GM23248 (cell line): ENCODE results near the gene DLG2. TPM values are rescaled to one million over a fixed set of nuclear protein-coding genes. Genes with fewer than 3 reads are reported as not detected.
A peak's percentile ranks its signal among the peaks of the same experiment; 100 is the strongest.

Experiments
- DNase-seq: peaks from one replicate; pipeline ENCODE4 v3.0.0-alpha.2; 2015
- H2AFZ ChIP-seq: fragments of 200-600 bp; sonication (generic); 2 replicates; pipeline ENCODE4 v1.6.1; 2016; ENCODE audit warnings: antibody characterized with exemption
- H3F3A ChIP-seq: fragments of 200-600 bp; sonication (generic); 2 replicates; pipeline ENCODE4 v1.6.1; 2016; ENCODE audit warnings: mild to moderate bottlenecking, antibody characterized with exemption, mixed run types; ENCODE audit not compliant: insufficient read depth
- H3K27ac ChIP-seq: fragments of 200-600 bp; sonication (generic); 2 replicates; pipeline ENCODE4 v1.5.1; 2016; ENCODE audit warnings: mild to moderate bottlenecking
- H3K27me3 ChIP-seq: fragments of 200-600 bp; sonication (generic); replicated peaks from 2 replicates; pipeline ENCODE4 v1.6.1; 2016; ENCODE audit warnings: mild to moderate bottlenecking; ENCODE audit not compliant: insufficient read depth
- H3K36me3 ChIP-seq: fragments of 200-600 bp; sonication (generic); 2 replicates; pipeline ENCODE4 v1.6.1; 2016; ENCODE audit warnings: low read depth, mild to moderate bottlenecking
- H3K4me1 ChIP-seq: fragments of 200-600 bp; sonication (generic); 2 replicates; pipeline ENCODE4 v1.6.1; 2016; ENCODE audit warnings: mild to moderate bottlenecking; ENCODE audit not compliant: insufficient read depth
- H3K4me2 ChIP-seq: fragments of 200-600 bp; sonication (generic); one replicate; pipeline ENCODE4 v1.6.1; 2016; ENCODE audit warnings: mild to moderate bottlenecking; ENCODE audit not compliant: unreplicated experiment
- H3K4me3 ChIP-seq: fragments of 200-600 bp; sonication (generic); 2 replicates; pipeline ENCODE4 v1.5.1; 2016; ENCODE audit warnings: mild to moderate bottlenecking
- H3K79me2 ChIP-seq: fragments of 200-600 bp; sonication (generic); 2 replicates; pipeline ENCODE4 v1.6.1; 2016; ENCODE audit warnings: mild to moderate bottlenecking; ENCODE audit not compliant: insufficient read depth
- H3K9ac ChIP-seq: fragments of 200-600 bp; sonication (generic); 2 replicates; pipeline ENCODE4 v1.6.1; 2016; ENCODE audit warnings: mild to moderate bottlenecking
- H3K9me2 ChIP-seq: fragments of 200-600 bp; sonication (generic); 2 replicates; pipeline ENCODE4 v1.6.1; 2016; ENCODE audit warnings: mixed run types, mild to moderate bottlenecking, moderate library complexity; ENCODE audit not compliant: insufficient read depth
- H3K9me3 ChIP-seq: fragments of 200-600 bp; sonication (generic); one replicate; pipeline ENCODE4 v1.6.1; 2017; ENCODE audit warnings: low read depth
- H4K20me1 ChIP-seq: fragments of 200-600 bp; sonication (generic); 2 replicates; pipeline ENCODE4 v1.6.0; 2016; ENCODE audit not compliant: insufficient read depth
- EZH2 ChIP-seq: fragments of 200-600 bp; sonication (generic); IDR thresholded peaks from 2 replicates; pipeline ENCODE4 v1.6.1; 2018; ENCODE audit warnings: antibody characterized with exemption, mild to moderate bottlenecking; ENCODE audit not compliant: insufficient read depth, poor library complexity, severe bottlenecking
- EZH2phosphoT487 ChIP-seq: fragments of 200-600 bp; sonication (generic); IDR thresholded peaks from 2 replicates; pipeline ENCODE4 v1.6.1; 2018; ENCODE audit warnings: antibody characterized with exemption, moderate library complexity, mild to moderate bottlenecking, low read depth; ENCODE audit not compliant: insufficient read depth
- WGBS, 2 experiments: methylation state at CpG; one replicate each; pipeline ENCODE4 v1.1.6; 2015 to 2017; ENCODE audit warnings: low lambda C conversion rate in 2 of 2, low coverage in 1 of 2; ENCODE audit errors: missing lambda C conversion rate in 2 of 2; 5-methylcytosine and 5-hydroxymethylcytosine counted together
- in situ Hi-C: fragments of 300-500 bp; cut with MboI; formaldehyde crosslinking; loops from 2 replicates; pipeline ENCODE4 v1.15.0; 2020
- polyA plus RNA-seq: library from polyadenylated mRNA; unstranded; fragments of >200 nt; fragmentation: Nextera tagmentation; extraction: Ambion mirVana; gene quantifications from 2 replicates; pipeline ENCODE4 v1.2.1, GENCODE V29; 2016
- total RNA-seq: library from RNA; depleted of rRNA; stranded (reverse); fragments of >200 nt; shearing (Covaris generic); gene quantifications from 2 replicates; pipeline ENCODE4 v1.2.3, GENCODE V29; 2014

DLG2 gene
- total and polyA plus RNA-seq, 2 experiments from 2014 or later: 1.1 to 1.7 TPM

DNA sequence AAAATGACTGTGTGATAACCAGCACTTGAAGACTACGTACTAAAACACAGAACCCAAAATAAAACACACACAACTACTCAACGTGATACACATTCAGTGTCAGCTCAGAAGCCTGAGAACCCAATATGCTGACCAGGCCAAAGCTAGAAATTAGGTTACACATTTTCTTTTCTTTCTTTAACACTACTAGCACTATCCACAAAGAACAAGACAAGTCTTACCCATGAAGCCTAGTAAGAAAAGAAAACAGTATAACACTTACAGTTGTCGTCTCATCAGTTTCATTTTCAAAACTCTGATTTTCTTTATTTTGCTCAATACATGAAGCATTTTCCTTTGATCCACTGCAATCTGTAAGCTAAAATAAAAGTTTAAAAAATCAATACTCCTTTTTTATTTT is 472.9 kb downstream of the DLG2 start:
- no peak for TF ChIP-seq EZH2
- in situ Hi-C loops: no loop called here
- Histone ChIP-seq H3K4me3 (no peak overlapping the region), H3K9ac (no peak overlapping the region), H4K20me1 (no peaks in the 10 kb centered on the region), H3K9me2 (no peaks in the 10 kb centered on the region), H3K27ac (no peak overlapping the region), H3K27me3 (no peaks in the 10 kb centered on the region), H3K4me2 (no peak overlapping the region), H3F3A (no peaks in the 10 kb centered on the region), H3K79me2 (no peaks in the 10 kb centered on the region), H3K9me3 (no peaks in the 10 kb centered on the region), H2AFZ (0 out of 2 replicates have a peak overlapping the region, but pooled peaks have one; percentile 2), H3K36me3 (no peaks in the 10 kb centered on the region), H3K4me1 (no peaks in the 10 kb centered on the region)
- DNase-seq: no peak
- 22 to 26% methylated on average over 3 of the region's 3 CpGs for WGBS, 2 experiments

DNA sequence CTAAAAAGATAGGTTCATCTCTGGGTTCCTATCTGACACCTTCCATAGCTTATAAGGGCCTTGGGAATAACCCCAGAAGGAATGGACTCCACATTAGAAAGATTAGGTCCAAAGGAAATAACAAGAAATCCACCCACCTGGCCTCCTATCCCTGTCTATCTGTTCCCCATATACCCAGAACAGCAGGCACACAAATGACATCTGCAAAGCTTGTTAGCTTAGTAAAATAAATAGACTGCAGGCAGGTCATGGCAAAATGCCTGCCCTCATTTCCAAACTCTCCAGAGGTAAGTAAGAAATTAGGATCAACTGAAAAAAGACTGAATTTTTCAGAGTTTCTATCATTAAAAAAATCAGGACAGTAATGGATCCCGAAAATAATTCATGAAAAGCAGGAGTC is 489.5 kb downstream of the DLG2 start:
- in situ Hi-C loops: no loop called here
- no peaks in the 10 kb centered on the region for H3K9me2 ChIP-seq
- no peak overlapping the region for H3K9ac ChIP-seq
- H3K9me3 ChIP-seq: no peaks in the 10 kb centered on the region
- H3K4me3 ChIP-seq: no peak overlapping the region
- H3F3A ChIP-seq: no peaks in the 10 kb centered on the region
- H3K27ac ChIP-seq: no peak overlapping the region
- H4K20me1 ChIP-seq: no peaks in the 10 kb centered on the region
- no peaks in the 10 kb centered on the region for H3K36me3 ChIP-seq
- no peak overlapping the region for H2AFZ ChIP-seq
- no peak for DNase-seq
- no peak overlapping the region for H3K4me2 ChIP-seq
- 0 out of 2 replicates have a peak, but pooled peaks cover 5% of the 10 kb centered on the region for H3K27me3 ChIP-seq
- no peaks in the 10 kb centered on the region for H3K79me2 ChIP-seq
- TF ChIP-seq EZH2phosphoT487 (no peak), EZH2 (no peak)
- H3K4me1 ChIP-seq: no peaks in the 10 kb centered on the region
- WGBS, 2 experiments: 3 to 13% methylated on average over 1 of the region's 1 CpG

DNA sequence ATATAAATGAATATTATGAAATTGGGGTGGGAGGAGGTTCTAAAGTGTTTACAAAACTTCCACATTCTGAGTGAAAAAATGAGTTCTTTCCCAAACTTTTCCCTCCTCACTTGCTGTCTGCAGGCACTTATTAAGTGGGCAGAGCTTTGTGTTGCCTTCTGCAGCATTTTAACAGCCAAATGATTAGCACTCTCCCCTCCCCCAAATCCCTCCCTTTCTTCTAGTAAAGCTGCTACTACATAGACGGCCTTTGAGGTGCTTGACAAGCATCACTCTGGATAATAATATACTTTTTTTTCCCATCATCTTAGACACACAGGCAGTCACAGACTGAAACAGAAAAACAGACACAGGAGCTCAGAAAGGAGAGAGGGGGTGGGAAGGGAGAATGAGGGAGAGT is 493.5 kb downstream of the DLG2 start:
- in situ Hi-C loops: no loop called here

DNA sequence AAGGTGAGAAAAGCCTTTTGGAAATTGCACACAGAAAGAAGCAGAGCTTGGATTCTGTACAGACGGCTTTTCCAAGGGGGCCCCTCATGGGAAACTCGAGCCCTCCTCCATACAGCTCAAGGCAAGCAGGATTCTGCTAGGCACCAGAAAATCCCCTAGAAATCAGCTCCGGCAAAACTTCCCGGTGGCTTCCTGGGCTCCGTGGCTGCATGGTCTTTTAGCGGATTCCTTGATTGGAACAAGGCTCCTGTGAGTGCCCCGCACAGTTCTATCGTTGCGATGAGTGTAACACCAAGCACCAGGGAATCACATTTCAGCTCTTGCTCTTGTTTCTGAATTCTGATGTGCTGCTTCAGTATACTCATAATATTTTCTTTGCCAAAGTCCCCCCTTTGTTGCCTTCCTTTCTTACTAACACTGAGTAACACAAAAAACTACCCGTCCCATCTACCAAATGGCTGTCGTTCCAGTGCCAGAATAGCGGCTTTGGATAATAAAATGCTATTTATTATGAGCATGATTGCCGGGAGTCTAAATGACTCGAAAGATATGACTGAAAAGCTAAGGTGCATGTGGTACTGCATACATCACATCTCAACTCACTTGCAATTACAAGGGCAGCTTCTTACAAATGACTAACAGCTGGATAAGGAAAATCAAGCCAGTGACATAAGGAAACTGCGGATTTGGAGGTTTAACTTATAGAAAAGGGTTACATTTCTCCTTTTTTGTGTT is 494.1 kb downstream of the DLG2 start:
- DNase-seq: peak; percentile 21
- H3K9me3 ChIP-seq: no peaks in the 10 kb centered on the region
- no peaks in the 10 kb centered on the region for H4K20me1 ChIP-seq
- no peaks in the 10 kb centered on the region for H3K79me2 ChIP-seq
- H3K27ac ChIP-seq: no peak overlapping the region
- H2AFZ ChIP-seq: peak overlapping the region; percentile 62
- no peaks in the 10 kb centered on the region for H3K36me3 ChIP-seq
- no peaks in the 10 kb centered on the region for H3K4me1 ChIP-seq
- H3K4me3 ChIP-seq: peak overlapping the region; percentile 22; the same call in 1 of the 2 replicates
- no peak overlapping the region for H3K4me2 ChIP-seq
- TF ChIP-seq EZH2phosphoT487 (no peak), EZH2 (no peak)
- no peaks in the 10 kb centered on the region for H3F3A ChIP-seq
- 11% methylated on average over 15 of the region's 15 CpGs for WGBS, 2 experiments
- H3K9ac ChIP-seq: no peak overlapping the region
- no peaks in the 10 kb centered on the region for H3K9me2 ChIP-seq
- H3K27me3 ChIP-seq: 0 out of 2 replicates have a peak, but pooled peaks cover 5% of the 10 kb centered on the region
- in situ Hi-C loops: no loop called here

More for the DNA sequence above, 493.5 kb downstream of the DLG2 start:
- H3K79me2 ChIP-seq: no peaks in the 10 kb centered on the region
- H3K9me3 ChIP-seq: no peaks in the 10 kb centered on the region
- H3K4me1 ChIP-seq: no peaks in the 10 kb centered on the region
- WGBS, 2 experiments: 50 to 62% methylated on average over 1 of the region's 1 CpG
- 0 out of 2 replicates have a peak, but pooled peaks cover 5% of the 10 kb centered on the region for H3K27me3 ChIP-seq
- H3K36me3 ChIP-seq: no peaks in the 10 kb centered on the region
- H3K4me3 ChIP-seq: no peak overlapping the region
- H2AFZ ChIP-seq: peak overlapping the region; percentile 62; the same call in 1 of the 2 replicates
- no peak overlapping the region for H3K9ac ChIP-seq
- no peak overlapping the region for H3K27ac ChIP-seq
- no peak for DNase-seq
- H4K20me1 ChIP-seq: no peaks in the 10 kb centered on the region
- H3K9me2 ChIP-seq: no peaks in the 10 kb centered on the region
- TF ChIP-seq EZH2 (no peak), EZH2phosphoT487 (no peak)
- no peaks in the 10 kb centered on the region for H3F3A ChIP-seq
- H3K4me2 ChIP-seq: no peak overlapping the region
